LNCaP clone FGC (cell line): ENCODE results near the gene TNN.

Experiments
- DNase-seq: peaks from one replicate; pipeline ENCODE4 v3.0.0-alpha.2; 2011; ENCODE audit warnings: low read depth
- H3K4me3 ChIP-seq: 2 replicates; pipeline ENCODE4 v1.5.1; 2011; ENCODE audit warnings: mild to moderate bottlenecking, low read depth, low read length, control low read depth
- TF ChIP-seq, protein P1 (sequence below): IDR thresholded peaks from 2 replicates; pipeline ENCODE4 v1.5.1; 2012; ENCODE audit warnings: mild to moderate bottlenecking; ENCODE audit not compliant: control insufficient read depth, insufficient read depth; ENCODE audit errors: extremely low read depth

The TNN gene

DNA sequence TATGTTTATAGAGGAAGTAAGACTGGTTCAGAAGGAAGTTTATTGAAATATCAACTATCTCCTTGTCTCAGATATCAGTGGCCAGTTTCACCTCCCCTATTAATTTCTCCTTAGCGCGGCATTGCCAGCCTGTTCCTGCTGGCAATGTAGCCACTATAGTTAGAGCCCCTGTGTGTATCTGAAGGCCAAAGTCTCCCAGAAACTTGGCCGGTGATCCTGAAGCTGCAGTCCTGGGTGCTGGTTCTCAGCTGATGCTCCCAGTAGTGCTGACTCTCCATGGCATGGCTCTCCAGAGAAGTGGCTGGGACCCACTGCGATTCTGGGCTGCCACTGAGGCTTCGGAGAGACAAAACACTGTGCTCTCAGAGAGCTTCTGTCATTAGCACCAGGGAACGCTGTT is 59.9 kb downstream of the TNN start:
- no peak overlapping the region for H3K4me3 ChIP-seq
- no peak for DNase-seq
- TF ChIP-seq, protein P1, sequence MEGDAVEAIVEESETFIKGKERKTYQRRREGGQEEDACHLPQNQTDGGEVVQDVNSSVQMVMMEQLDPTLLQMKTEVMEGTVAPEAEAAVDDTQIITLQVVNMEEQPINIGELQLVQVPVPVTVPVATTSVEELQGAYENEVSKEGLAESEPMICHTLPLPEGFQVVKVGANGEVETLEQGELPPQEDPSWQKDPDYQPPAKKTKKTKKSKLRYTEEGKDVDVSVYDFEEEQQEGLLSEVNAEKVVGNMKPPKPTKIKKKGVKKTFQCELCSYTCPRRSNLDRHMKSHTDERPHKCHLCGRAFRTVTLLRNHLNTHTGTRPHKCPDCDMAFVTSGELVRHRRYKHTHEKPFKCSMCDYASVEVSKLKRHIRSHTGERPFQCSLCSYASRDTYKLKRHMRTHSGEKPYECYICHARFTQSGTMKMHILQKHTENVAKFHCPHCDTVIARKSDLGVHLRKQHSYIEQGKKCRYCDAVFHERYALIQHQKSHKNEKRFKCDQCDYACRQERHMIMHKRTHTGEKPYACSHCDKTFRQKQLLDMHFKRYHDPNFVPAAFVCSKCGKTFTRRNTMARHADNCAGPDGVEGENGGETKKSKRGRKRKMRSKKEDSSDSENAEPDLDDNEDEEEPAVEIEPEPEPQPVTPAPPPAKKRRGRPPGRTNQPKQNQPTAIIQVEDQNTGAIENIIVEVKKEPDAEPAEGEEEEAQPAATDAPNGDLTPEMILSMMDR = no peak

DNA sequence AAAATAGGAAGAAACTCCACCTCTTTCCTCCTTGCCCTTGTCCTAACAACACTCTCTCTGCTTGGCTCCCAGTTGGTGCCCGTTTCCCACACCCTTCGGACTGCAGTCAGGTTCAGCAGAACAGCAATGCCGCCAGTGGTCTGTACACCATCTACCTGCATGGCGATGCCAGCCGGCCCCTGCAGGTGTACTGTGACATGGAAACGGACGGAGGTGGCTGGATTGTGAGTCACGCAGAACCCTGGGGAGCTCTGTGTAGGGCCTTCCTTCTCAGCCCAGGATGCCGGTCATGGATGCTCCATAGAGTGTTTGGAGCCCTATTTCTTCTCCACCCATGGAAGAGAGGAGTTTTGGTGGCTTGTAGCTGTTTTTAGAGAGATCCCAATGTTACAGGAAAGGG is 60.9 kb downstream of the TNN start:
- no peak for DNase-seq
- no peak overlapping the region for H3K4me3 ChIP-seq
- TF ChIP-seq, protein P1 = no peak

DNA sequence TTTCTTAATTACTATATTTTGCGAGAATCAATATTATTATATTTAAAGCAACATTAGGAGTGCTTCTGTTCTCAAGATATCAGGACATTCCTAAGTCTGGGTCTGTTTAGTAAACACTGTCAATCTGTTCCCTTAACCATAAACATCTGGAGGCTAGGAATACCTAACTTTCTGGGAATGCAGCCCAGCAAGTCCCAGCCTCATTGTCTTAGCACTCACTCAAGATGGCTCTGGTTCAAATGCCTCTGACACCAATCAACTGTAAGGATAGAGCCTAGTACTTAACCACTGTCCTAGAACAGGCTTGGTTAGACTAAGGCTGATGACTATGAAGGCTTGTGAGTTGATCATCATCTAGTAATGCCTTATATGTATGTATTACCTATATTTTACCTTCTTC is 61.5 kb downstream of the TNN start:
- H3K4me3 ChIP-seq = no peak overlapping the region
- TF ChIP-seq, protein P1 = no peak
- DNase-seq = no peak

DNA sequence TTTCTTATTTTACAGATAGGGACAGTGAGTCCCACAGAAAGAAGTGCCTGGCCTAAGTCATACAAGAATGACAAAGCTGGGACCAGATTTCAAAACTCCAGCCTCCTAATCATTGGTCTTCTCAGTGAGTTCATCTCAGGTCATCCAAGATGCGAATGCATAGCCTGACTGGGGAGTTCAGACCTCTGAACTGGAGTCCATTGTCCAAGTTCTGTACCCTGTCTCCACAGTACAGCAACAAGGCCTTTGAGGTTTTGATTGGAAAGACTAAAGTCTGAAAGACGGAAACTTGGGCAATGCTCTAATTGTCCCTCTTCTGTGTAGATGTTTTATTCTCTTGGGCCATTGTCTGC is 62.0 kb downstream of the TNN start:
- DNase-seq = no peak
- TF ChIP-seq, protein P1 = no peak
- no peak overlapping the region for H3K4me3 ChIP-seq

DNA sequence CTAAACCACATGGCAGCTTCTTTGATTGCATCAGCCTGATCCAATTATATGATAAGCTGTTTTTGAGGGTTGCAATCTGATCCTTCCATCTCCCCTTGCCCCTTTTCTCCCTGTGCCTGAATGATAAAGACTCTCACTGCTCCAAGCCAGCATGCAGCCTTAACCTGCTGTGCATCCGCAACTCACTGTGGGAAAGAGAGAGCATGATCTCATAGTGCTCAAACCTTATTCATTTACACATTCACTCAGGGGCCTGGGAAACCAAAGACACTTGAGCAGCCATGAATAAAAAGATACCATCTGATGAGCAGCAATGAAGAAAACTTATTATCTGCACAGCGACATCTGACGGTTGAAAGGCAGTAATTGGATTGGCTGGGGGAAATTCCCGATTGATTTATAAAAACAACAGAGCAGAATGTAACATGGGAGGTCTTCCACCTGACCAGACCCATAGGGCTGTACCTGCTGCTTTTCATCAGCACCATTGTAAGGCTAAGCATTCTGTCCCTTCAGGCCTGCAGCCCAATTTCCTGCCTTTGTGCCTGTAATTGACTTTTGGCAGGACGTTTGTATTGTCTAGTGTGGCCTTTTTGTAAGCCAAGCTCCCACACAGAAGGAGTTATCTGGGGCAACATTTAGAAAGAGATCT is 62.5 kb downstream of the TNN start:
- no peak for DNase-seq
- H3K4me3 ChIP-seq = no peak overlapping the region
- TF ChIP-seq, protein P1 = no peak

DNA sequence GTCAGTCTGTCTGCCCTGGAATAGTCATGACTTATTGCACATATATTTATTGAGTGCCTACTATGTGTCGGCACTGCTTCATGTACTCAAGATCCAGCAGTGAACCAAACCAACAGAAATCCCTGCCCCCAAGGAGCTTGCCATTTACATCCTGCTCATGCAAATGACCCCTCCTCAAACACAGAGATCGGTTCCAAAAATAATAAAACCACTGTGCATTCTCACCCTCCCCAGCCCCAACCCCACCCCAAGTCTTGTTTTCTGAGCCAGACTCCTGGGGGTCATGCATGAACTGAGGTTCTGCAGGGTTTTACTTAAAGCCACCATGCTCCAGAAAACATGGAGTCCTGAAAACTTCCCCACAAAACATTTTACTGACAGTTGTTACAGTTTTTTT is 63.0 kb downstream of the TNN start:
- DNase-seq = no peak
- TF ChIP-seq, protein P1 = no peak
- H3K4me3 ChIP-seq = no peak overlapping the region

DNA sequence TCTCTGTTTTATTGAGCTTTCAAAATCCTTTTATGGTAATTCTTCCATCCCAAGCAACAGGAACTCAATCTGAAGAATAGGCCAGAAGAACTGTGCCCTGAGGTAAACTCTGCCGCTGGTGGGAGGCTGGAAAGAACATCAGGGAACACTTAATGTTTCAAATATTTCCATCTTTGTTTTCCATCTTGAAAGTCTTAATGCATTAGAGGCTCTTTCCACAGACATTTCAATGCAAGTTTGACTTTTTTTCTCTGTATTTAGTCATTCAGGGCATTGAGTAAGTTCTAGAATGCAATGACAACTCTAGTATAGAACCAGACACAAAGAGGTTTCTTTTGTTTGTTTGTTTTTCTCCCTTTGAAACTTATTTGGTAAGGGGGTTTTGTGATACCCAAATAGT is 63.5 kb downstream of the TNN start:
- no peak for DNase-seq
- TF ChIP-seq, protein P1 = no peak
- no peak overlapping the region for H3K4me3 ChIP-seq
